GM12874 (cell line): ENCODE results near the gene EMILIN1.

ENCODE experiments used
- CTCF ChIP-seq: IDR thresholded peaks from 2 replicates; pipeline ENCODE4 v1.5.1; 2011; ENCODE audit warnings: low read depth, mild to moderate bottlenecking, control low read depth, low read length, moderate library complexity; ENCODE audit not compliant: insufficient read depth

The EMILIN1 gene

GRCh38 chr2:27087823-27088410, 9.5 kb downstream of the EMILIN1 start:
- no peak for TF ChIP-seq CTCF

DNA sequence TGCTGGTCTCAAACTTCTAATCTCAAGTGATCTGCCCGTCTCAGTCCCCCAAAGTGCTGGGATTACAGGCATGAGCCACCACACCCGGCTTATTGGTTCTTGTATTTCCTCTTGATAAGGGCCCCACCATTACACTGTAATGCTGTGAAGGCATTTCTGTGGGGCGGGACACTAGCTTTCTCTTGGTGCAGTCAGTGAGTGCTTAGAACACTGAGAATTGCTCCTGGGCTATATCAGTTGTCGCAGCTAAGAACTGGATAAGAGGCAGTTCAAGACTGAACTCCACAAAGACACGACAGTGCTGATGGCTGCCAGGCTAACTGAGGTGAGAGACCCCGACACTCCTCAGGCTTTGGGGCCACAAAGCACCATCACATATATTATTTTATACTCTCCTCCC, 10.2 kb downstream of the EMILIN1 start:
- TF ChIP-seq CTCF, result no peak

DNA sequence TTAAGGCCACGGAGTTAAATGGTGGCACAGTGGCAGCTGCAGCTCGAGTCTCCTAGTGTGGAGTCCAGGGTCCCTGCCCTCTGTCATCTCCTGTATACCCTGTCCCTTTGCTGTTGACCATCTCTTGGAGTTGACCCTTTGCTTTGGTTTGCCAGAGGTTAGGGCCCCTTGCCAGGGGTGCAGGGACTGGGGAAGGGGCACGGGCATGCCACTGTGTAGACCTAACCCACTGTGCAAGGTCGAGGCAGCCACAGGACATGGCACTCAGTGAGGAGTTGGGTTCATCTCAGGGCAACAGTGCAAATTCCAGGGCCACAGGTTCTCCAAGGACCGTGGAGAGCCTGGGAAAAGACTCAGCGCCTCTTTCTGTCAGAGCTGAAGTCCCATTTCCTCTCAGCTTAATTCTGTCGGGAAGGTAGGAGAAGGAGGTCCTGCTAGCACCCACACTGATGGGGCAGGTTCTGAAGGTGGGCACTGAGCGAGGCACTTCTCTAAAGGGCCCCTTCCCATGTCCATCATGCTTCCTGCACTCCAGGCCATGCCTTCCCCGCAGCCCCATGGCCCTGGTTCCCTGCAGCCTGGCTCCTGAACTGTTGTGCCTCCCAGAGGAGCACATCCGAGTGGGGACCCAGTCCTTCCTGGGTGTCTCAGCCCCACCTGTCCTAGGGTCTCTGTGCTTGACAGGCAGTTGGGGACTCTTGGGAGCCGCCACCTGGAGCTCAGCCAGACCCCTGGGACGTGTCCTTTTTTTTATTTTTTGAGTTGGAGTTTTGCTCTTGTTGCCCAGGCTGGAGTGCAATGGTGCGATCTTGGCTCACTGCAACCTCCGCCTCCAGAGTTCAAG, 10.9 kb downstream of the EMILIN1 start:
- TF ChIP-seq CTCF, result no peak

- no peak for TF ChIP-seq CTCF
These were observed 13.6 kb downstream of the EMILIN1 start for GRCh38 chr2:27091746-27092695.

DNA sequence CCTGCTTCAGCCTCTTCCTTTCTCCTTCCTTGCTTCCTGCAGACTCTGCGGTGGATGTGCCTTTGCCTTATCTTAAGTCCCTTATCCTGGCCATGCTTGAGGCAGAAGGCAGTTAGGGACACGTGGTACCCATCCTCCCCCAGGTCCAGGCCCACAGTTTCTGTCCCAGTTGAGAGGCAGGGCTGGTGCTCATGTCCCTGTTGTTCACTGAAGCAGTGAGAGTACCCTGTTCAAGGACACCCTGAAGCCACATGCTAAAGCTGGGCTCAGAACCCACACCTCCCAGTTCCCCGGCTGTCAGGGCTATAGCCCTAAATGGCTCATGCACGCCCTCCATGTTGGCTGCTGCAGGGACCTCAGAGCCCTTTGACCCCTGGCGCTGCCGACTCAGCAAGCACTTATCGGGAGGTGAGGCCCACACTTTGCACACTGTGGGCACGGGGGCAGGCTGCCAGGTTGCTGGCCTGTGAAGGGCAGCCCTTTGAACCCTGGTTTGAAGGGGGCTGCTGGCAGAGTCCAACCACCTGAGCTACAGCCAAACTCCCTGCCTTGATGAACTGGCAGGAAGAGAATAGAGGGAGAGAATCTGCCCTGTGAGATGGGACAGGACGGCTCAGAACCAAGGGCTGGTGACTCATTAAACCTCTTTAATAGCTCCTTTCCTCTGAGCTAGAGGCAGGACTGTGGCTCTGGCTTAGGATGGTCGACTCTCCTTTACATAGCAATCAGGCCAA, 14.4 kb downstream of the EMILIN1 start:
- TF ChIP-seq CTCF, result no peak

GRCh38 chr2:27093430-27094352, 15.3 kb downstream of the EMILIN1 start:
- TF ChIP-seq CTCF, result no peak
